Left lobe of liver (tissue), 2 donors: ENCODE measurements around the gene C2orf15. TPM values are rescaled to one million over a fixed set of nuclear protein-coding genes. Genes with fewer than 3 reads are reported as not detected.
"Not testable (repeated sequence)": the region's sequence is repeated elsewhere in the genome, so short reads cannot be mapped to it uniquely, and the experiment has no call there.

Experiments used
- ATAC-seq: fragments of 200-7000 bp; cut with Tn5 transposase; one replicate; pipeline ENCODE4 v1.9.1; 2020; ENCODE audit warnings: mild to moderate bottlenecking, moderate library complexity
- DNase-seq: peaks from one replicate; pipeline ENCODE4 v3.0.0-alpha.2; 2020; ENCODE audit warnings: low spot score
- total RNA-seq: library from RNA; stranded (reverse); gene quantifications from one replicate; pipeline ENCODE4 v1.2.1, GENCODE V29; 2021
- donor health status: DM: no; HTN: no; CAD: no; lungs with moderate emphysema.
- donor health status: DM: no; HTN: yes; CAD: no.

Gene C2orf15
- total RNA-seq, 1 donor from 2014 or later: 0.23 TPM

- ATAC-seq: no peak
These were observed 18.1 kb downstream of the C2orf15 start for GRCh38 chr2:99159594-99159993.

GRCh38 chr2:99166218-99166617 lies 24.7 kb downstream of the C2orf15 start:
- DNase-seq (no peak), ATAC-seq (peak; percentile 74)

More at GRCh38 chr2:99159594-99159993, 18.1 kb downstream of the C2orf15 start:
- DNase-seq: no peak

- ATAC-seq (no peak), DNase-seq (no peak)
These were observed 28.0 kb downstream of the C2orf15 start for GRCh38 chr2:99169534-99169933.

GRCh38 chr2:99171377-99172140 lies 30.1 kb downstream of the C2orf15 start:
- DNase-seq (no peak), ATAC-seq (no peak)

- peak; percentile 96 for ATAC-seq
- DNase-seq: peak; percentile 95
These were observed 39.5 kb downstream of the C2orf15 start, which contains the start of the genes MITD1 and MRPL30 for GRCh38 chr2:99180755-99181623. Gene MITD1 (minus strand): TSS chr2:99181058. CDS start chr2:99180981, 77 bp downstream. Gene MRPL30 (plus strand): TSS chr2:99181184. CDS start chr2:99186204, 5,020 bp downstream.

GRCh38 chr2:99181624-99182000 lies 40.1 kb downstream of the C2orf15 start:
- DNase-seq (no peak), ATAC-seq (peak; percentile 15)

GRCh38 chr2:99183025-99183424 lies 41.5 kb downstream of the C2orf15 start:
- no peak for DNase-seq
- ATAC-seq: no peak

GRCh38 chr2:99184811-99185210 lies 43.3 kb downstream of the C2orf15 start:
- DNase-seq: no peak
- no peak for ATAC-seq

- no peak for ATAC-seq
- DNase-seq: no peak
These were observed 45.5 kb downstream of the C2orf15 start for GRCh38 chr2:99187011-99187410.

GRCh38 chr2:99188357-99188756 lies 46.9 kb downstream of the C2orf15 start:
- DNase-seq: no peak

GRCh38 chr2:99190548-99190947 lies 49.0 kb downstream of the C2orf15 start:
- DNase-seq: no peak
- no peak for ATAC-seq

More at GRCh38 chr2:99188357-99188756, 46.9 kb downstream of the C2orf15 start:
- ATAC-seq: no peak

GRCh38 chr2:99192364-99192763 lies 50.9 kb downstream of the C2orf15 start:
- DNase-seq, ATAC-seq: not testable (repeated sequence)

- DNase-seq (no peak), ATAC-seq (no peak)
These were observed 56.8 kb downstream of the C2orf15 start for GRCh38 chr2:99198103-99198841.

- no peak for ATAC-seq
- no peak for DNase-seq
These were observed 58.7 kb downstream of the C2orf15 start for GRCh38 chr2:99200076-99200800.

Other genes with a start within 250 kb of the C2orf15 start
- 0.30 TPM for gene CRACDL, start 205.5 kb upstream of the C2orf15 start, total RNA-seq
- 4.3 TPM for gene TSGA10, start 13.2 kb downstream of the C2orf15 start, total RNA-seq
- gene LIPT1, start 13.3 kb downstream of the C2orf15 start, total RNA-seq: 2.5 TPM
- 6.1 TPM for gene MITD1, start 39.4 kb downstream of the C2orf15 start, total RNA-seq
- 12.7 TPM for gene MRPL30, start 39.5 kb downstream of the C2orf15 start, total RNA-seq
- gene LYG2, start 114.0 kb downstream of the C2orf15 start, total RNA-seq: not detected
- 0.65 TPM for gene LYG1, start 159.5 kb downstream of the C2orf15 start, total RNA-seq
- gene TXNDC9, start 194.6 kb downstream of the C2orf15 start, total RNA-seq: 8.2 TPM
- gene EIF5B, start 195.7 kb downstream of the C2orf15 start, total RNA-seq: 12.2 TPM